Parathyroid adenoma (tissue), 2 donors: Measurements from ENCODE around the gene PRICKLE2.

Experiments
- H2AFZ ChIP-seq: fragments of 300-600 bp; sonication (generic); one replicate; pipeline ENCODE4 v1.7.0; 2017; ENCODE audit warnings: antibody characterized with exemption, mild to moderate bottlenecking
- H3K27ac ChIP-seq: fragments of 300-600 bp; sonication (generic); one replicate; pipeline ENCODE4 v1.7.0; 2017
- H3K27me3 ChIP-seq: fragments of 300-600 bp; sonication (generic); one replicate; pipeline ENCODE4 v1.7.0; 2017; ENCODE audit warnings: low read length; ENCODE audit not compliant: control insufficient read depth, insufficient read depth
- H3K36me3 ChIP-seq: fragments of 300-600 bp; sonication (generic); one replicate; pipeline ENCODE4 v1.7.0; 2017; ENCODE audit warnings: low read length; ENCODE audit not compliant: control insufficient read depth, insufficient read depth
- H3K4me1 ChIP-seq: fragments of 300-600 bp; sonication (generic); one replicate; pipeline ENCODE4 v1.7.0; 2017; ENCODE audit warnings: control low read depth
- H3K4me2 ChIP-seq: fragments of 300-600 bp; sonication (generic); one replicate; pipeline ENCODE4 v1.7.0; 2017; ENCODE audit warnings: low read length
- H3K4me3 ChIP-seq: fragments of 300-600 bp; sonication (generic); one replicate; pipeline ENCODE4 v1.7.0; 2017; ENCODE audit warnings: low read depth, low read length
- H3K79me2 ChIP-seq: fragments of 300-600 bp; sonication (generic); one replicate; pipeline ENCODE4 v1.7.0; 2017; ENCODE audit warnings: control low read depth
- H3K9ac ChIP-seq: fragments of 300-600 bp; sonication (generic); one replicate; pipeline ENCODE4 v1.7.0; 2017; ENCODE audit warnings: mild to moderate bottlenecking
- H3K9me3 ChIP-seq: fragments of 300-600 bp; sonication (generic); one replicate; pipeline ENCODE4 v1.7.0; 2017; ENCODE audit warnings: low read length; ENCODE audit not compliant: control insufficient read depth
- CTCF ChIP-seq: fragments of 300-600 bp; sonication (generic); IDR thresholded peaks from one replicate; pipeline ENCODE4 v1.7.0; 2017; ENCODE audit warnings: antibody characterized with exemption, mild to moderate bottlenecking
- donor health status: primary hyperparathyroidism.

PRICKLE2 gene

DNA sequence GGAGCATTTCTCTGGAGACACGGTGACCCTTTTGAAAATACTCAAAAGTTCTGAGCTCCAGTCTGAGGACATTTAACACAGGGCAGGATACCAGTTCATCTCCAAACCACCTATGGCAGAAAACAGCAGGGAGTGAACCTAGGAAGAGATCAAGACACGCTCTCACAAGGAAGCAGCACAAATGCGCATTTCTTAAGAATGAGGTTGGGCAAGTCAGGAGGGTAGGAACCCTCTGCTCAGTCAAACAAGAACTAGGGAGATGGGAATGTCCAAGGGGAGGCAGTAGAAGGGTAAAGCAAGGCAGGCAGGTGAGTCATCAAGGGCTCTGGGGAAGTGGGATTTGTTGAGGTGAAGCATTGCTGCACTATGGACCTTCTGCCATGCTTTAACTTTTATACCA, 141.7 kb downstream of the PRICKLE2 start:
- Histone ChIP-seq H3K4me1 (peaks cover 4% of the 10 kb centered on the region), H3K9me3 (no peaks in the 10 kb centered on the region), H3K4me3 (no peak overlapping the region), H3K4me2 (no peak overlapping the region), H2AFZ (no peak overlapping the region), H3K27me3 (no peaks in the 10 kb centered on the region), H3K27ac (no peak overlapping the region), H3K36me3 (no peaks in the 10 kb centered on the region), H3K9ac (no peak overlapping the region), H3K79me2 (no peaks in the 10 kb centered on the region)
- TF ChIP-seq CTCF: no peak

- Histone ChIP-seq H3K4me3 (no peak overlapping the region), H3K9ac (no peak overlapping the region), H2AFZ (no peak overlapping the region), H3K79me2 (no peaks in the 10 kb centered on the region), H3K9me3 (no peaks in the 10 kb centered on the region), H3K27ac (no peak overlapping the region), H3K27me3 (no peaks in the 10 kb centered on the region), H3K4me2 (no peak overlapping the region), H3K4me1 (no peaks in the 10 kb centered on the region), H3K36me3 (no peaks in the 10 kb centered on the region)
- TF ChIP-seq CTCF: no peak
These were observed 142.2 kb downstream of the PRICKLE2 start for GRCh38 chr3:64082961-64083541.

DNA sequence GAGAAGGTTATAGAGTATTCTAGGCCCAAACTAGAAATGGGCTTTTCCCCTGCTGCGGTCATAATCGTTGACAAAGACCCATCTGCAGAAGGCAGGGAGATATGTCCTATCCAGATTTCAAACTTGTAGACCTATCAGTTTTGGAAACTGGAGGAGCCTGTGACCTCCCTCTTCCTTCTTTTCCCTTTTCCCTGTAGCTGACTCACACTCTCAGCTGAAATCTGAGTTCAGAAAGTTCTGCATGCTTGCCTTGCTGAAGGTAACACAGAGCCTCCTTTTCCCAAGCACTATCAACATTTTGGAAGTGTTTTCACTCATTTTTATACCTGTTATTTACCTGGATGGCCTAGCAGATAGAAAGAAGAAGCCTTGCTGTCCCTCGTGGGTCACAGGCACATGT, 142.9 kb downstream of the PRICKLE2 start:
- Histone ChIP-seq H2AFZ (peak overlapping the region; percentile 45), H3K36me3 (no peaks in the 10 kb centered on the region)
- TF ChIP-seq CTCF: no peak

GRCh38 chr3:64081235-64081630, 144.0 kb downstream of the PRICKLE2 start:
- no peaks in the 10 kb centered on the region for H3K27me3 ChIP-seq
- H3K4me2 ChIP-seq: no peak overlapping the region
- H3K4me1 ChIP-seq: no peaks in the 10 kb centered on the region
- H2AFZ ChIP-seq: no peak overlapping the region
- H3K79me2 ChIP-seq: no peaks in the 10 kb centered on the region
- no peak for TF ChIP-seq CTCF
- H3K9ac ChIP-seq: no peak overlapping the region
- H3K4me3 ChIP-seq: no peak overlapping the region
- no peaks in the 10 kb centered on the region for H3K9me3 ChIP-seq
- H3K27ac ChIP-seq: no peak overlapping the region
- H3K36me3 ChIP-seq: no peaks in the 10 kb centered on the region

More for the DNA sequence above, 142.9 kb downstream of the PRICKLE2 start:
- Histone ChIP-seq H3K4me3 (no peak overlapping the region), H3K9me3 (no peaks in the 10 kb centered on the region), H3K4me2 (no peak overlapping the region), H3K79me2 (no peaks in the 10 kb centered on the region), H3K9ac (no peak overlapping the region), H3K4me1 (no peaks in the 10 kb centered on the region), H3K27ac (no peak overlapping the region), H3K27me3 (no peaks in the 10 kb centered on the region)

DNA sequence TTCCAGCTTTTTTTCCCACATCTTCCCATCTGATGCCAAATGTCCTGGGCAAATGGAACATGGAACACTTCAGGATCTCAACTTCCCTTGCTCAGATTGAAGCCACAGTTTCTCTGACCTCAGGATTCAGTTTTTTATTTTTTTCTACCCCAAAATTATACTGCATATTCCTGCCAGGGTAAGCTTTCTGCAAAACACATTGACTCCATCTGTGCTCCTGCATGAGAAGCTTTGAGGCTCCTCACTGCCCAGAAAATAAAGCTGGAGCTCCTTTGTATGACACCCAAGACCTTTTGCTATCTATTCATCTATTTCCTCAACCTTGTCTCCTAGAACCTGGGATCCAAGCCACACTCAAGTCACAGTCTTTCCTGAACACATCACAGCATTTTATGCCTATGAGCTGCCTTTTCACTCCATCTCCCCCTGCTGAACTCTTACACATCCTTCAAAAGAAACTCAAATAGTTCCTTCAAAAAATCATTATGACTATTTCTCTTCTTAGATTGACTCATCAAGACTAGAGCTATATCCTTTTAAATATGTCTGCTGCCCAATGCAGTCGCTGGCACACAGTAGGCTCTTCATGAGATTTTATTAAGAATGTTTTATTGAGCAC, 144.5 kb downstream of the PRICKLE2 start:
- no peak overlapping the region for H3K9ac ChIP-seq
- no peaks in the 10 kb centered on the region for H3K36me3 ChIP-seq
- H3K9me3 ChIP-seq: no peaks in the 10 kb centered on the region
- H3K4me3 ChIP-seq: no peak overlapping the region
- H3K79me2 ChIP-seq: no peaks in the 10 kb centered on the region
- H2AFZ ChIP-seq: no peak overlapping the region
- no peak overlapping the region for H3K4me2 ChIP-seq
- no peaks in the 10 kb centered on the region for H3K27me3 ChIP-seq
- H3K27ac ChIP-seq: no peak overlapping the region
- H3K4me1 ChIP-seq: no peaks in the 10 kb centered on the region
- no peak for TF ChIP-seq CTCF
